H1 (cell line): ENCODE measurements around the gene PSORS1C1. TPM values are rescaled to one million over a fixed set of nuclear protein-coding genes. Genes with fewer than 3 reads are reported as not detected.
"Not testable (repeated sequence)": the region's sequence is repeated elsewhere in the genome, so short reads cannot be mapped to it uniquely, and the experiment has no call there.

ENCODE experiments used
- CTCF ChIA-PET: fragments of 300-600 bp; sonication (Branson Sonifier 250); formaldehyde crosslinking; loops from one replicate; lab custom pipeline; 2021; ENCODE audit not compliant: partially characterized antibody; lab: Charles Lee
- POLR2A ChIA-PET: fragments of 300-600 bp; sonication (Branson Sonifier 250); formaldehyde crosslinking; loops from one replicate; lab custom pipeline; 2021; ENCODE audit warnings: inconsistent platforms; ENCODE audit not compliant: partially characterized antibody; lab: Charles Lee
- DNase-seq, 2 experiments: peaks; one replicate each; pipeline versions ENCODE4 v3.0.0 to v3.0.0-alpha.2; 2010 to 2022; ENCODE audit warnings: low spot score in 2 of 2, low read depth in 1 of 2, mixed read lengths in 1 of 2
- FAIRE-seq: peaks from 2 replicates; lab custom pipeline; 2011; peaks lifted over from hg19 to GRCh38; lab: Jason Lieb, UNC
- H2AFZ ChIP-seq: 2 replicates; pipeline ENCODE4 v1.8.1; 2012; ENCODE audit warnings: low read length, inconsistent platforms
- H2AK5ac ChIP-seq: 2 replicates; pipeline ENCODE4 v1.6.1; 2013; ENCODE audit warnings: low read depth, low read length
- H2BK120ac ChIP-seq: replicated peaks from 2 replicates; pipeline ENCODE3; 2013; ENCODE audit warnings: low read depth, low read length, inconsistent platforms
- H2BK12ac ChIP-seq: 2 replicates; pipeline ENCODE4 v1.6.1; 2013; ENCODE audit warnings: low read depth, low read length
- H2BK15ac ChIP-seq: 2 replicates; pipeline ENCODE4 v1.6.1; 2013; ENCODE audit warnings: low read length
- H2BK20ac ChIP-seq: 2 replicates; pipeline ENCODE4 v1.6.1; 2013; ENCODE audit warnings: low read length
- H2BK5ac ChIP-seq: 2 replicates; pipeline ENCODE4 v1.6.1; 2013; ENCODE audit warnings: low read depth, low read length
- H3K14ac ChIP-seq: 2 replicates; pipeline ENCODE4 v1.6.1; 2013; ENCODE audit warnings: inconsistent platforms; ENCODE audit not compliant: insufficient read length
- H3K18ac ChIP-seq: 2 replicates; pipeline ENCODE4 v1.6.1; 2013; ENCODE audit warnings: low read length; ENCODE audit errors: extremely low read depth
- H3K23ac ChIP-seq: 2 replicates; pipeline ENCODE4 v1.6.1; 2013; ENCODE audit warnings: inconsistent platforms; ENCODE audit not compliant: insufficient read length
- H3K23me2 ChIP-seq: 2 replicates; pipeline ENCODE4 v1.6.1; 2013; ENCODE audit warnings: low read depth, low read length
- H3K27ac ChIP-seq: 2 replicates; pipeline ENCODE4 v1.6.1; 2011; ENCODE audit warnings: low read depth, low read length, inconsistent platforms
- H3K27me3 ChIP-seq, 4 experiments: replicated peaks in 1 of 4; 1 replicate in 1 of 4; 2 replicates in 3 of 4; pipeline versions ENCODE4 v1.6.1 to v1.8.1; 2011 to 2013; ENCODE audit warnings: low read length in 3 of 4, mild to moderate bottlenecking in 3 of 4, inconsistent platforms in 2 of 4, mixed read lengths in 2 of 4, moderate library complexity in 1 of 4; ENCODE audit not compliant: control insufficient read depth in 3 of 4, insufficient read depth in 3 of 4; ENCODE audit errors: extremely low read depth in 1 of 4
- H3K36me3 ChIP-seq, 4 experiments: 2 replicates each; pipeline versions ENCODE4 v1.6.1 to v1.8.1; 2011 to 2013; ENCODE audit warnings: mild to moderate bottlenecking in 4 of 4, low read length in 3 of 4, moderate library complexity in 2 of 4, control low read depth in 1 of 4, inconsistent platforms in 1 of 4; ENCODE audit not compliant: insufficient read depth in 4 of 4, control insufficient read depth in 2 of 4
- H3K4ac ChIP-seq: replicated peaks from 2 replicates; pipeline ENCODE3; 2013; ENCODE audit warnings: low read length, low read depth, mixed read lengths, inconsistent platforms; ENCODE audit not compliant: insufficient read length
- H3K4me1 ChIP-seq, 4 experiments: replicated peaks in 1 of 4; 1 replicate in 1 of 4; 2 replicates in 3 of 4; pipeline versions ENCODE4 v1.6.1 to v1.8.1; 2011 to 2013; ENCODE audit warnings: low read length in 3 of 4, inconsistent platforms in 2 of 4, mixed read lengths in 1 of 4; ENCODE audit not compliant: insufficient read depth in 4 of 4, control insufficient read depth in 3 of 4
- H3K4me2 ChIP-seq, 2 experiments: 2 replicates each; pipeline versions ENCODE4 v1.6.1 to v1.8.1; 2011 to 2013; ENCODE audit warnings: low read depth in 2 of 2, low read length in 2 of 2, control low read depth in 1 of 2, inconsistent platforms in 1 of 2, mild to moderate bottlenecking in 1 of 2; ENCODE audit not compliant: insufficient read depth in 1 of 2
- H3K4me3 ChIP-seq, 4 experiments: fragments of 200-600, 300-600 bp in 1 of 4; sonication (generic), shearing (Covaris generic), sonication (Bioruptor Twin) in 1 of 4; 2 replicates each; pipeline versions ENCODE4 v1.5.1 to v1.8.1; 2011 to 2016; ENCODE audit warnings: low read length in 4 of 4, low read depth in 3 of 4, control low read depth in 2 of 4, inconsistent platforms in 2 of 4, mild to moderate bottlenecking in 2 of 4, mixed read lengths in 1 of 4, moderate library complexity in 1 of 4; ENCODE audit not compliant: insufficient read depth in 2 of 4; ENCODE audit errors: extremely low read depth in 1 of 4
- H3K56ac ChIP-seq: replicated peaks from 2 replicates; pipeline ENCODE3; 2013; ENCODE audit warnings: low read depth, mild to moderate bottlenecking, mixed read lengths, low read length, inconsistent platforms; ENCODE audit not compliant: insufficient read length
- H3K79me1 ChIP-seq: 2 replicates; pipeline ENCODE4 v1.6.1; 2013; ENCODE audit warnings: low read depth, low read length, control low read depth
- H3K79me2 ChIP-seq, 2 experiments: 2 replicates each; pipeline versions ENCODE4 v1.6.1 to v1.8.1; 2012 to 2013; ENCODE audit warnings: low read length in 2 of 2, mild to moderate bottlenecking in 2 of 2, inconsistent platforms in 1 of 2; ENCODE audit not compliant: insufficient read depth in 2 of 2, control insufficient read depth in 1 of 2
- H3K9ac ChIP-seq, 4 experiments: replicated peaks in 1 of 4; 1 replicate in 1 of 4; 2 replicates in 3 of 4; pipeline versions ENCODE4 v1.6.1 to v1.8.1; 2011 to 2013; ENCODE audit warnings: low read depth in 3 of 4, low read length in 3 of 4, control low read depth in 2 of 4, mild to moderate bottlenecking in 2 of 4, moderate library complexity in 2 of 4, inconsistent platforms in 1 of 4; ENCODE audit errors: extremely low read depth in 1 of 4
- H3K9me3 ChIP-seq, 2 experiments: 2 replicates each; pipeline versions ENCODE4 v1.6.1 to v1.8.1; 2012 to 2013; ENCODE audit warnings: mild to moderate bottlenecking in 2 of 2, moderate library complexity in 2 of 2, control low read depth in 1 of 2, inconsistent platforms in 1 of 2, low read depth in 1 of 2, low read length in 1 of 2, mixed read lengths in 1 of 2; ENCODE audit not compliant: insufficient read depth in 2 of 2
- H4K20me1 ChIP-seq, 2 experiments: replicated peaks in 1 of 2; 2 replicates each; pipeline versions ENCODE3 to v1.8.1; 2011 to 2013; ENCODE audit warnings: inconsistent platforms in 2 of 2, low read length in 2 of 2, mild to moderate bottlenecking in 1 of 2; ENCODE audit not compliant: insufficient read depth in 2 of 2, control insufficient read depth in 1 of 2
- H4K5ac ChIP-seq: 2 replicates; pipeline ENCODE4 v1.6.1; 2013; ENCODE audit warnings: low read length, low read depth, mixed read lengths, inconsistent platforms; ENCODE audit not compliant: insufficient read length
- H4K8ac ChIP-seq: 2 replicates; pipeline ENCODE4 v1.8.0; 2013; ENCODE audit warnings: mild to moderate bottlenecking, moderate library complexity, low read length, inconsistent platforms; ENCODE audit not compliant: insufficient read depth; ENCODE audit errors: extremely low read depth
- H4K91ac ChIP-seq: replicated peaks from 2 replicates; pipeline ENCODE3; 2013; ENCODE audit warnings: low read length, mixed read lengths, inconsistent platforms; ENCODE audit not compliant: insufficient read length
- WGBS, 2 experiments: shearing (Covaris generic) in 1 of 2; methylation state at CpG; one replicate each; pipeline versions ENCODE4 v1.1.6 to v1.1.7; 2013 to 2015; ENCODE audit warnings: low lambda C conversion rate in 2 of 2, mixed read lengths in 2 of 2, inconsistent platforms in 1 of 2, low coverage in 1 of 2, missing lambda C conversion rate in 1 of 2; ENCODE audit not compliant: insufficient replicate concordance in 2 of 2, insufficient coverage in 1 of 2, insufficient read length in 1 of 2; ENCODE audit errors: extremely low coverage in 1 of 2, missing lambda C conversion rate in 1 of 2; 5-methylcytosine and 5-hydroxymethylcytosine counted together
- polyA plus RNA-seq, 7 experiments: library from polyadenylated mRNA; depleted of rRNA in 3 of 7; stranded (reverse) in 5 of 7; unstranded in 2 of 7; fragments of >200 nt in 5 of 7; fragments of 200-250 nt in 2 of 7; gene quantifications; 1 replicate in 5 of 7; 2 replicates in 1 of 7; 4 replicates in 1 of 7; pipeline versions ENCODE4 v1.2.1 to v1.2.3, GENCODE V29; 2011 to 2013; ENCODE audit warnings: missing spikeins in 2 of 7, mixed read lengths in 2 of 7
- total RNA-seq: library from RNA; stranded (reverse); fragmentation: NEBNext Ultra II Directional; extraction: Animal tissue kit (Norgen Biotek cat#: 25700); gene quantifications from 2 replicates; pipeline ENCODE4 v1.2.1, GENCODE V29; 2021

PSORS1C1 gene
- total and polyA plus RNA-seq, 2 of the 8 experiments (the other 6 are each of a cell fraction or from before 2014, with no cell fraction given), result 0.12 to 0.52 TPM

DNA sequence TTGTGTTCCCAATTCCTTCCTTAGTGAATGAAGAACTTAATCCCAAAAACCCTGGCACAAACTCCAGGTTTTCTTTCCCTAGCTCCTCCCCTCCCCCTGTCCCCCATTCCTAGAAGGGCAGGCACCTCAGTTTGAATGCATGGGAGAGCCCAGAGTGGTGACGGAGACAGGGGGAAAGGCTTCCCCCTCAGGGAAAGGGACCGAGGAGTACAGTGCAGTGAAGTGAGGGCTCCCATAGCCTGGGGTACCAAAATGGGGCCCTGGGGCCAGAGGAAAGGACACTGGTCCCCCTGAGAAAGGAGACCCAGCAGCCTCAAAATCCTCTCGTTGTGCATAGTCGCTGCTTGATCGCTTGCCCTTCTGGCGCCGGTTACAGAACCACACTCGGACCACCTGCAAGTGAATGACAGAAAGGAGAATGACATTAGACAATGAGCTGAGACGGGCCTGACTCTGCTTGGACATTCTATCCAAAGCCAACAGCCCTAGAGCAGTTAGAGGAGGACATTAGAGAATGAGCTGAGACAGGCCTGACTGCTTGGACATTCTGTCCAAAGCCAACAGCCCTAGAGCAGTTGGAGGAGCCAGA is 50.0 kb downstream of the PSORS1C1 start:
- not testable (repeated sequence) for H2AK5ac ChIP-seq, H3K4me2 ChIP-seq, H2BK12ac ChIP-seq, FAIRE-seq, H3K9me3 ChIP-seq, H2BK5ac ChIP-seq, H3K56ac ChIP-seq, H3K23ac ChIP-seq, H2AFZ ChIP-seq, H2BK120ac ChIP-seq, H3K27ac ChIP-seq, H4K91ac ChIP-seq, H3K79me1 ChIP-seq, H3K18ac ChIP-seq, H2BK15ac ChIP-seq, H3K9ac ChIP-seq, H3K27me3 ChIP-seq, H2BK20ac ChIP-seq, H3K4ac ChIP-seq, H3K4me3 ChIP-seq, DNase-seq, H4K8ac ChIP-seq, H4K5ac ChIP-seq, H3K23me2 ChIP-seq, H3K14ac ChIP-seq
- H3K4me1 ChIP-seq, result peaks cover 0 to 15% (median 7%) of the 10 kb centered on the region in 4 experiments; a peak in 6 of 7 replicates
- POLR2A ChIA-PET, result interaction anchor here (1.1 to 68.5 kb wide), 3 partner anchors 4 to 550 kb away, joined by 5 to 2251 read pairs (median 2251); partner anchors contain the start of genes CCHCR1, CDSN, POU5F1 and PSORS1C1
- peaks cover 18 to 42% of the 10 kb centered on the region in 2 experiments for H3K79me2 ChIP-seq
- 93% methylated on average over 7 of the region's 9 CpGs; no CpG with 5 or more reads in 1 of the 2 experiments for WGBS, 2 experiments
- peaks cover 8 to 19% of the 10 kb centered on the region in 2 experiments for H4K20me1 ChIP-seq
- H3K36me3 ChIP-seq, result peaks cover 14 to 38% (median 23%) of the 10 kb centered on the region in 4 experiments
- CTCF ChIA-PET, result interaction anchor here (0.6 to 5.9 kb wide), 9 partner anchors 19 to 203 kb away, joined by 3 to 56 read pairs (median 4); partner anchors contain the start of gene C6orf15
